T-helper 2 cell (primary cell): ENCODE results near the gene CCDC102A.

Experiments
- DNase-seq, 5 experiments: peaks; one replicate each; pipeline versions ENCODE4 v3.0.0 to v3.0.0-alpha.2; 2012 to 2022

CCDC102A gene

GRCh38 chr16:57476546-57477410, 59.6 kb downstream of the CCDC102A start:
- DNase-seq = no peak

GRCh38 chr16:57475711-57476339, 60.5 kb downstream of the CCDC102A start:
- DNase-seq = peak; percentile 41 to 87 (median 63)

DNA sequence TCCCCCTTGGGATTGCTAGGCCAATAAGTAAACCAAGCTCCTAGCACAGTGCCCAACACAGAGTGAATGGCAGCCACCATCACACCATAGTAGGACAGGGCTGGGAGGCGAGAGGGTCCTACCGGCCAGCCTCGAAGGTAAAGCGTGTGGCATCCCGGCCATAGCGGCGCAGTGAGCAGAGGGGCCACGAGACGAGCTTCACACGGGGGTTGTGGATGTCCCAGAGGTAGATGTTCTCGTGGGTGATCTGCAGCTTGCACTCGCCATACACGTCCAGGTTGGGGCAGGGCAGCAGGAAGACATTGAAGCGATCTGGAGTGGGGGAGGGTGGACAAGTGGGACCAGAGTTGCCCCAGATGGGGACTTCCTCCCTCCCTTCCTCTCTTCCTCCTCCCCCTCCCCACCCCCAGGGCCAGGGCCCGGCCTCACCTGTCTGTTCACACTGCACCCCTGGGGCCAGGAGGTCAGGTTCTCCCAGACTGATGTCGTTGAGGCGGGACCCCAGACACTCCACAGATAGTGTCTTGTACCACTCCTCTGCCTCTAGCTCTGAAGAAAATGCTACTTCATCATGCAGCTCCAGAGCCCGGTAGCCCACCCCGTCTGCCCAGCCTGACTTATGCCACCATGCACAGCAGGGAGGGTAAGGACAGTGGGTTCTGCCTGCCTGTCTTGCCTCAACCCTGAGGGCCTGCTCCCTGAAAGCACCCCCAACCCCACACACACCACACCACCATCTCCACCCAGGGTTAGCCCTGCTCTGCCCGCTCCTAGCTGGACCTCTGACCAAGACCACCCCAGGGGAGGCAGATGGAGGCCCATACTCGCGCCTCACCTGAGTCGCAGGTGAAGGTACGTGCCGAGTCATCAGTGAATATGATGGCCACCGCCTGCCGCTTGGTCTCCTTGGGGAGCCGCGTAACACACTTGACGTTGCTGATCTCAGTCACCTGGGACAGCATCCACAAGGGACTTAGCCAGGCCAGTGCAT, 61.4 kb downstream of the CCDC102A start:
- DNase-seq = no peak

- no peak for DNase-seq
Observed at GRCh38 chr16:57473906-57474305, 62.5 kb downstream of the CCDC102A start.

- no peak for DNase-seq
Observed at GRCh38 chr16:57473176-57473840, 63.1 kb downstream of the CCDC102A start.

GRCh38 chr16:57472665-57473060, 63.7 kb downstream of the CCDC102A start:
- no peak for DNase-seq

DNA sequence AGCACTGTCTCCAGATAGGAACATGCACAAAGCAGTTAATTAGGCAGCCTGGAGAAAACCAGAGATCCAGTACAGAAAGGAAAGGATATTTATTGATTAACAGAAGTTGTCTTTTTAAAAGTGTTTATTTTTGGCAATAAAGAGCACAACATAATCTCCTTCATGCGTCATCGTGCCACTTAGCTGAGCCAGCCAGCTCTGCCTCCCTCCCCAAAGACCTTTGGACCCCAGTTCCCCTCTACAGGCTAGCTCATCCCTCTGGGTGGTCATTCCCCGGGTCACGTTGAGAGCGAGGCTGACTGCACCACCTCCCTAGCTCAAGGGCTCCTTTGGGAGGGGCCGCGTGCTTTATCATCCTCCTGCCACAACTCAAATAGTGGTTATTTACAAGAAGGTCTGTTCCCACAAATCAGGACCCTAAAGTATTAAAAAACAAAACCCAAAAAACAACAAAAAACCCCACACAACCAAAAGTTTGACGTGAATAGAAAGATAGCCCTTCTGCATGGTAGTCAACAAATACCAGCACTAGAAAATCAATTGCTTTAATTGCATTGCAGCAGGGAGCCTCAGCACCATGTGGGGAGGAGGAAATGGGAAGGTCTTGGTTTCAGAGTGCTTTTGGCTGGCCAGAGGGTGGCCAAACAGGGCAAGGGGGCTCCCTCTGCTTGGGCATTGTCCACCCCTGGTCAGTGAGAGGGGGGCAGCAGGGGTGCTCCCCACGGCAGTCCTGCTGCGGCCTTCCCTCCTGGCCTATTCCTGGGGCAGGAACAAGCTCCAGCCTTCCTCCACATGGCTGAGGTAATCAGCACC, 64.3 kb downstream of the CCDC102A start:
- DNase-seq = no peak

DNA sequence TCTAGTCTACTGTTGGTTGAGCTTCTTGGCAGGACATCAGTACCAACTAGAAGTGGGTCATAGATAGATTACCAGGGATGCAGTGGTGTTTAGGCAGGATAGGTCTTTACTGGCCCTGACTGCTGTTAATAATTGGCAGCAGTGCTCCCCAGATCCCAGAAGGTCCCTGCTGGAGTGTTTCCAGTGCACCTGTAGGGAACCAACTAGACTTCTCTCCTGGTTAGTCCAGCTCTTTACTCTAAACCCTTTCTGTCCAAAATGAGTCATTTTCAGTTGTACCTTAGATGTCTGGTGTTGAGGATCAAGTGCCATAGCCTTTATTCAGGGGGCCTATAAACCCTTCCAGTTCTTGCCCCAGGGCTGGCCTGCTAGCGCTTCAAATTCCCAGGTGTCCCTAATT, 65.2 kb downstream of the CCDC102A start:
- DNase-seq = no peak

GRCh38 chr16:57470711-57471110, 65.7 kb downstream of the CCDC102A start:
- no peak for DNase-seq

- no peak for DNase-seq
Observed at GRCh38 chr16:57469917-57470470, 66.4 kb downstream of the CCDC102A start.

DNA sequence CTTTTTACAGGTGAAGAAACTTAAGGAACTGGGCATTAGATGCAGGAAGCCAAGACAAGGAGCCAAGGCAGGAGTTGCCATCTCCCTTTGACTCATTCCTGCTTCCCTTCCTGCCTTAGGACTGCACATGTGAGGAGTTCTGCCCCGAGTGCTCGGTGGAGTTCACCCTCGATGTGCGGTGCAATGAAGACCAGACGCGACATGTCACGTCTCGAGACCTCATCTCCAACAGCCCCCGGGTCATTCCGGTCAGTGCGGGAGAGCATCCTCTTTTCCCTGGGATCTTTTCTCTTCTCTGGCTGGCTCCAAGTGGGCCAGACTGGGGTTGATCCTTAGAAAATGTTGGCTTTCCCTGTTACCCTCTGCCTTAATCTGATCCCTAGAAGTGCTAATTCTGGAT, 67.3 kb downstream of the CCDC102A start:
- no peak for DNase-seq

DNA sequence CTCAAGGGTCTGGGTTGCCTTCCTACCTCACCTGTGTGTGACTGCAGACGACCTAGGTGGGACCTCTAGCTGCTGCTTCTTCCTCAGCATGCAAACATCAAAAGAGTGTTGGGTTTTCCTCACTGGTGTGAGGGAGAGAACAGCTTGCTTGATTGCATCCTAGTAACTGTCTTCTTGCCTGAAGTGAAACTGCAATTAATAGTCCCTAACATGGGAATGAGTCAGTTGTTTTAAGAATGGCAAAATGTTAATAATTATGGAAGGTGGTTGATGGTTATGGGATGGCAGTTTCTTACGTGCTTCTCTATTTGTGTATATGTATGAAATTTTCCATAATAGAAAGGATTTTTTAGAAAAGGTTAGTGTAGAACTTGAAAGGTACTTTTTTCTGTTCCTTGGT, 68.0 kb downstream of the CCDC102A start:
- DNase-seq = no peak

- DNase-seq = no peak
Observed at GRCh38 chr16:57464523-57464922, 71.8 kb downstream of the CCDC102A start.

DNA sequence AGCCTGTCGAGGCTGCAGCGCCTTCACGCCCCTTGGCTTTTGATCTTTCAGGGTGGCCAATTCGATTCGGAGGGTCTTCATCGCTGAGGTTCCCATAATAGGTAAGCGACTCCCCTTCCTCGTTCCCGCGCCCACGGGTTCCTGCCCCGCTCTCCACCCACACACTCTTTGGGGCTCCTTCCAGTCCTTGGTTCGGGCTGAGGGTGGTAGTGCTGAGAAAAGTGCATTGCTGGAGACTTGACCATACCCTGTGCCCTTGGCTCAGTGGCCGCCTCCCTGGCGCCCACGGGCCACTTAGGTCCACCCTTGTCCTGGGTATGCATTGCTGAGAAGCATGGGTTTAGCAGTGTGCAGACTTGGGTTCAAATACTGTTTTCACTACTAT, 73.4 kb downstream of the CCDC102A start:
- DNase-seq = peak in 1 of 5 experiments; percentile 9

DNA sequence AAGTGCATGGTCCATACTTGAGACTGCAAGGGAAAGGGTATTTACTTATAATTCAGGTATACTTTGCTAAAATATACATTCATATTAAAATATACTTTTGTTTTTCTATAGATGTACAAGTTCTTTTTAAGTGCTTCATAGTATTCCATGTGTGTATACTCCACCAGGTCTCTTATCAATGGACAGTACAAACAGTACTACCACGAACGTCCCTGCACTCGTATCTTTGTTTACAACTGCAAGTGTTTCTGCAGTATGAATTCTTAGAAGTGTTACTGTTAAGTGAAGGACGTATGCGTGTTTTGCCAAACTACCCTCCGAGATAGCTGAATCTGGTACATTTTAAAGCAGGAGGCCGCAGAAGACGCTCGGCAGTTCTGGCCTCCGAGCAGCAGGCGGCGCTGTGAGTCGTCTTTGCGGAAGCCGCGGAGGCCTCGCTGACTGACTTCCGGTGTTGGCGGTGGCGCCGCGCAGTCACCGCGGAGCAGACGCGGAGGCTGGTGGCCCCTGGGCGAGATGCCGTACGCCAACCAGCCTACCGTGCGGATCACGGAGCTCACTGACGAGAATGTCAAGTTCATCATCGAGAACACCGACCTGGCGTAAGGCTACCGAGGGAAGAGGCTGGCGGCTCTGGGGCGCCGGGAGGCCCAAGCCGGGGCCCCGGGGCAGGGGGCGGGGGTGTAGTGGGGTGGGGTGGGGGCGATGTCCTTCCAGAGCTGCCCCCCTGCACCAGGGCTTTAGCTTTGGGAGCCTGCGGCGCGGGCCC, 74.0 kb downstream of the CCDC102A start, which contains the start of gene POLR2C:
TSS of gene POLR2C (plus strand) at position 471 of the 769 bp plus-strand sequence. CDS start at position 517, 46 bp downstream.
- peak; percentile 81 to 94 (median 87) for DNase-seq
